ENCODE data around the gene TBC1D30.
"Not testable (repeated sequence)": the region's sequence is repeated elsewhere in the genome, so short reads cannot be mapped to it uniquely, and the experiment has no call there.

The TBC1D30 gene

DNA sequence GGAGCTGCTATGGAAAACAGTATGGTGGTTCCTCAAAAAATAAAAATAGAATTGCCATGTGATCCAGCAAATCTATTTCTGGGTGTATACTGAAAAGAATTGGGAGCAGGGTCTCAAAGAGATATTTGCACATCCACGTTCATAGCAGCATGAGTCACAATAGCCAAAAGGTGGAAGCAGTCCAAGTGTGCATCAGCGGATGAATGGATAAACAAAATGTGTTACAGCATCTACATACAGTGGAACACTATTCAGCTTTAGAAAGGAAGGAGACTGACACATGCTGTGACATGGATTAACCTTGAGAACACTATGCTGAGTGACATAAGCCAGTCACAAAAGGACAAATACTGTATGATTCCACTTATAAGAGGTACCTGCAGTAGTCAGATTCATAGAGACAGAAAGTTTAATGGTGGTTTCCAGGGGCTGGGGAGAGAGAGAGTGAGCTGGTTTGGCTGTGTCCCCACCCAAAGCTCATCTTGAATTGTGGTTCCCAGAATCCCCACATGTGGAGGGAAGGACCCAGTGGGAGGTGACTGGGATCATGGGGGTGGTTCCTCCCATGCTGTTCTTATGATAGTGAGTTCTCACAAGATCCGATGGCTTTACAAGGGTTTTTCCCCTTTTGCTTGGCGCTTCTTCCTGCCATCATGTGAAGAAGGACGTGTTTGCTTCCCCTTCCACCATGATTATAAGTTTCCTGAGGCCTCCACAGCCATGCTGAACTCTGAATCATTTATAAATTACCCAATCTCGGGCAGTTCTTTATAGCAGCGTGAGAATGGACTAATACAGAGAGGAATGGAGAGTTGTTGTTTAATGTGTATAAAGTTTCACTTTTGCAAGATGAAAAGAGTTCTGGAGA is 17.6 kb upstream of the TBC1D30 start:
- DNase-seq: no peak

DNA sequence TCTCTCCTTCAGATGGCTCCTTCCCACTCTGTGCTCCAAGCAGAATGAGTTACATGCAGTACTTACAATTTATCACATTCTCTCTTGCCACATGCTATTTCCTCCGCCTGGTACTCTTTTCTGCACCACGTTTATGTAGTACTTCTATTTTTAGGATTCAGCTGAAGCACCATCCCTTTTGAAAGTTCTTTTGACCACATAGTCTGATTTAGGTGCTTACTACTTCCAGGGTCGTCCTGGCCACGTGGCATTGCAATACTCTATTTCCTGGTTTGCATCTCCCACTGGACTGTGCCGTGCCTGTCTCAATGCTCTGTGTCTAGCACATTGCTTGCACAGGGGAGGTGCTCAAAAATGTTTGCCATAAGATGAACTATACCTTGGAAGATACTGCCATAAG is 16.3 kb upstream of the TBC1D30 start:
- DNase-seq: no peak

DNA sequence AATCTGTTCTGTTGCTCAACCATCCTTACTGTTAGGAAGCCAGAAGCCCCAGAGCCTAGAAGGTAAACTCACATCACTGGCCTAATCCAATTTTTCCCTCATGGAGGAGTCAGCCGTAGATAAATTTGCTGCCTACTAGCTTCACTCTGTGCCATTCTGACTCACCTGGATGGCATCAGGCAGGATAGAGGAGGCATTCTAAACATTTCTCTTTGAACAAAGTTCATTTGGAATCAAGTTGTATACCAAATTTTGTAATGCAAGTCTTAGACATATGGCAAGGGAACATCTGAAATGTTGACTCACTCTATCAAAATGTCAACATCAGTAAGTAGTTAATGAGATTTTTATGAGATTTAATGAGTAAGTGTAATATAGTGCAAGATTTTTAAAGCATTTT is 13.6 kb upstream of the TBC1D30 start:
- no peak for DNase-seq

- no peak for DNase-seq
These were observed 10.7 kb upstream of the TBC1D30 start for GRCh38 chr12:64813723-64814122.

DNA sequence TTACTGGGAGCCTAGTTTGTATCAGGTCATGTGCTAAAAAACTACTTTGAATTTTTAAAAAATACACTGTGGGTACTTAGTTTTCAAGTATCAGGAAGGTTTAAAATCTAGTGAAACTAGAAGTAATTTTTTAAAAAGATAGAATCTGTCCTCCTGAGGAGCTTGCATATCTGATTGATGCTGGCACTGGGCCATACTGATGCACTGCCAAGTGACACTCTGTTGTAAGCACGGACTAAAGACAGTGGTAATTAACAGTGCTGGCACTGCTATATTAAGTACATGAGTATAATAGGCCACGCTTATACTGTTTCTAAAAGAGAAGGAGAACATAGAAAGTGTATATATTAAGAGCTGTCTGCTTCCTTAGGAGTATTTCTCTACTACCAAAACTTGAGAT is 10.0 kb upstream of the TBC1D30 start:
- DNase-seq: no peak

- no peak for DNase-seq
These were observed 4.5 kb upstream of the TBC1D30 start for GRCh38 chr12:64819816-64820402.

DNA sequence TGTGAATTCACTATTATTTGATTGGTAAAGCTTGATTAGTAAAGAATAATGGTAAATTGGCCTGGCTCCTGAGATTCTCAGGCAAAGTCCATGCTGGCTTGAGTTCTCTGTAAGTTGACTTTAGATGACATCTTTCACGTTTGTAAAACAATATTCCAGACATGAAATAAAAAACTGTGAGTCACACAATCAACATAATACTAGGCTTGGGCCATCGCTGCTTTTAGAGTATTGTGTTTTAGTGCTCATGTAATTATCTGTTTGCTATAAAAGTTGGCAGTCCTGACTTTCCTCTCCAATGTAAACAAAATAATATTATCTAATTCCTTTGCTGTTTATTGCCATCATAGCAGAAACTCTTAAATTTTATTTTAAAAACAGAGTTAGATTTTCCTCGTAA is 3.9 kb upstream of the TBC1D30 start:
- no peak for DNase-seq

- DNase-seq: no peak
These were observed 3.3 kb upstream of the TBC1D30 start for GRCh38 chr12:64821116-64821630.

- no peak for DNase-seq
These were observed 332 bp upstream of the TBC1D30 start for GRCh38 chr12:64824130-64824499.

DNA sequence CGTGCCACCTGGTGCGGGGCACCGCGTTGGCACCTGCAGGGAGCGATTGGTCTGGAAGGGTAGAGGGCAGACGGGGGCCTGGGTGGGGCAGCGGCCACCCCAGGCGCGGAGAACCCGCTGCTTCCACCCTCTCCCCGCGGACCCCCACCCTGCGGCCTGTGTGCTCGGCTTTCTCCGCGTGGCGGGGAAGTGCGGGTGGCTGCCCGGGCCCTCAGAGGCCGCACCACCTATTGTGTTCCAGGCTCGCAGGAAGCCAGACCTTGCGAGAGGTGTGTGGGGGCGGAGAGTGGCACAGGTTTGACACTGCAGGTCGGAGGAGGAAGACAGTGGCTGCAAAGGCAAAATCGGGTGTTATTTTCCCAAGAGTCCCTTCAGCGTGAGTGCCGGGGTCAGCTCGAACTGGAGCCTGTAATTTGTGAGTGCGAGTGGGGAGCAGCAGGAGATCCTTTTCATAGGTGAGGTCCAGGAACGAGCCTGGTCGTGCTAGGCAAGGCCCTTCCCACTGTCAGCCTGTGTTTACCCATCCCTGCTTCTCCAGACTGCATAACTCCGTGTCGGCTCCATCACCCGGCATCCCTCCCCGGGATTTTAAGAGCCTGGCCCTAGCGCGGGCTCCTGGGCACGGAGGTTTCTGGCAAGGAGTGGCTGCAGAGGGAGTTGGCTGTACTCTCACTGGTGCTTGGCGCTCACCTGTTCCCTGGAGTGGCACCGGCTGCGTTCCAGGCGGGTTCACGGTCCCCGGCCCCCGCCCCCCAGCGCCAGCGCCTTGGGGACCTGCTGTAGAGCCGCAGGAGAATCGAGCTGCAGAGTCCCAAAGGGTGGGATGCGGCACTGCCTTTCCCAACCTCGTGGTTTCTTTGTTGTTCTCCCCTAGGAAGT is 935 bp downstream of the TBC1D30 start:
- DNase-seq: peak; percentile 58

- DNase-seq: peak; percentile 74
These were observed 1.8 kb downstream of the TBC1D30 start for GRCh38 chr12:64826234-64826633.

DNA sequence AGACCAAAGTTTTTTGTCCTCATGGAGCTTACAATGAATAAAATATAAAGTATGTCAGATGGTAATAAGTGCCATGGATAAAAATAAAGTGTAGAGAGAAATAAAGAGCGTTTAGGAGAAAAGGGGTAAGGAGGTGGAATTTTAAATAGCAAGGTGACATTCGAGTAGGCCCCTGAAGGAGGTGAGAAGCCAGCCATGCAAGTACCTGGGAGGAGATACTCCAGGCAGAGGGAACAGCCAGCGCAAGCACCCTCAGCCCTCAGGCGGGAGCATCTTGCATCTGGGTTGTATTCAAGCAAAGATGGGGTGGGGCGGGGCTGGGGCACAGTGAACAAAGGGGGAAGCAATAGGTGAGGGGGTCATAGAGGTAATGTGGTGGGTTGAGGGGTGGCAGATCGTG is 4.3 kb downstream of the TBC1D30 start:
- no peak for DNase-seq

DNA sequence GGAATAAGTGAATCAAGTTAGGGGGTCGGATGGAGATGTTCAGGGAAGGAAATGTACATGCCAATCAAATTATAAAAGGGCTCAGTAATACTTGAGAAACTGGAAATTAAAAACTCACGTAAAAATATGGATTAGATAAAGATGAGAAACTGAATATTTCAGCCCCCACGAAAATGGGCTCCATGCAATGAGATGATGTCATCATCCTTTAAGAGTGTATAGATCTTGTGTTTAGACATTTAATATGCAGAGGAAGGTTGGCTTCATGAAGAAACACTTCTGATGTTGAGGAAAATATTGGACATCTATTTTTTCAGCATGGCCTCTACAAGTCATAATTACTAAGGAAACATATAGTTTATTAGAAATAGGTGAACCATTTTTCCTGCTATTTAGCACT is 9.5 kb downstream of the TBC1D30 start:
- DNase-seq: no peak

- no peak for DNase-seq
These were observed 11.5 kb downstream of the TBC1D30 start for GRCh38 chr12:64835901-64836300.

GRCh38 chr12:64836856-64837255 is 12.4 kb downstream of the TBC1D30 start:
- DNase-seq: no peak

DNA sequence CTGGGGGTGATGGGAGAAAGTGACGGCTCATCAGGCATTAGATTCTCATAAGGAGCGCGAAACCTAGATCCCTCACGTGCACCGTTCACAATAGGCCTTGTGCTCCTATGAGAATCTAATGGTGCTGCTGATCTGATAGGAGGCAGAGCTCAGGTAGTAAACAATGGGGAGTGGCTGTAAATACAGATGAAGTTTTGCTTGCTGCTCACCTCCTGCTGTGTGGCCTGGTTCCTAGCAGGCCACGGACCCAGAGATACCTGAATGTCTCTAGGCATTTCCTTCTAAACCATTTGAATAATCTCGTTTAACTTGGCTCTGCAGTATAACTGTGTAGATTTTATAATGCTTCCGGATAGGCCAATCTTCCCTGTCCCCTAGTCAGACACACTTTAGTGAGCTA is 13.0 kb downstream of the TBC1D30 start:
- DNase-seq: no peak

- DNase-seq: no peak
These were observed 15.7 kb downstream of the TBC1D30 start for GRCh38 chr12:64840119-64840518.

GRCh38 chr12:64840949-64841717 is 16.7 kb downstream of the TBC1D30 start:
- no peak for DNase-seq

- not testable (repeated sequence) for DNase-seq
These were observed 24.0 kb downstream of the TBC1D30 start for GRCh38 chr12:64848409-64848808.

DNA sequence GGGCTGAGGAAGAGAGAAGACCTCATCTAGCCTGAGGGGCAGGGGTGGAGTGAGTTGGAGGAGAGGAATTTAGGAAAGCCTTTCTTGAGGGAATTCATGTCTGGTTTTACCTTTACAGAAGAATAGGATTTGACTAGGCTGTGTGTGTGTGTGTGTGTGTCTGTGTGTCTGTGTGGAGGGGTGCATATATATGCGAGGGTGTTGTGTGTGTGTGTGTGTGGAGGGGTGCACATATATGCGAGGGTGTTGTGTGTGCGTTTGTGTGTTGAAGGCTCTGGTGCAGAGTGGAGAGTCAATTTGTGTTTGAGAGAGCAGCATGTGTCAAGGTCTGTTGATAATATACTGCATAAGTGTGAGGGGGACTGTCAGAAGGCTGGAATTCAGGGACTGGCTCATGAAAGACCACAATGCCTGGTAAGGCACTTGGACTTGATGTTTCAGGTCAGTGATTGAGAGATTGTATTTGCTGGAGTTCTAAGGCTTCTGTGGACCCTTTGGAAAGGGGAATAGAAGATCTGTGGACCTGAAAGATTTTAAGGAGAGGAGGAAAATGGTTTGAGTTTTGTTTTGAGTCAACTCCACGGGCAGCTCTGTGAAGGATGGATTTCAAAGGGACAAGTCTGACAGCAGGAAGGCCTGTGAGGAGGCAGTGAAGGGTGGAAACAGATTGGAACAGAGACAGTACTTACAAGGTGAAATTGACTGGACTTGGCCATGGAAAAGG is 34.6 kb downstream of the TBC1D30 start:
- no peak for DNase-seq

DNA sequence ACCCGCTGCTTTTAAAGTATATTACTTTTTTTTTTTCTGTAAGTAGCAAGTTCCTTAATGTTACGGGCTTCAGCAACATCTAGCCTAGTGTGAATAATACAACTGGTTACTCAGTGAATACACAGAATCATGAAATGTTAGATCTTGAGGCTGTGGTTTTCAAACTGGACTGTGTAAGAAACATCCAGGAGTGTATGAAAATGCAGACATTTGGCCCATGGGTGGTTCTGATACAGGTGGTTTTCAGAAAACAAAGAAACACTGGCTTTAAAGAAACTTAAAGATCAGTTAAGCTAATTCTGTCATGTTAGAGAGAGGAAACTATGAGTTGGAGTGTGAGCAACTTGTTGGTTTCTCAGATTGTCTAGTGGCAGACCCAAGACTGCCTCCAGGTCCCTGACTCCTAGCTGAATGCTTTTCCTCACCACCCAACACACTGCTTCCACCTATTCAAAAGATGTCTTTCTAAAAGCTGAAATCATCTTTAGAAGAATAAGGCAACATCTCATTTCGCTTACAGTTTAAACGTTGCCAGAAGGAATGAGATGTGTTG is 36.1 kb downstream of the TBC1D30 start:
- no peak for DNase-seq

DNA sequence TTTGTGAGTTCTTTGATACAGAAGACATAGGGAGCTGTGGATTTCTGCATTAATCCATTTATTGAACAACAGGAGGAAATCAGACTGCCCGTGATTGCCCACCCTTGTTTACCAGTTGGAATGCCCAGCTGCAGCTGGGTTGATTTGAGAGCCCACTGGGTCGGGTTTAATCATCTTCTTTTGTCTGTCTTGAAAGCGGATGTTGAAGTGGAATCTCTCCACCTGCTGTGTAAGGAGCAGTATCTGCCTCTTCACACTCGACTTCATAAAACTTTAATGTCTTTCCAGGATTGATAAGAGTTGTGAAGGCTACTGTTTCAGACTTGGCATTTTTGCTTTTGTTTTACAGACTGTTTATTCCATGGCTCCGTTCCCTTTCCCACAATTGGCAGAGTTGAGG is 39.9 kb downstream of the TBC1D30 start:
- no peak for DNase-seq

Measured in activated CD8-positive, alpha-beta memory T cell treated with anti-CD3 and anti-CD28 coated beads for 24 hours (primary cell).